Esophagus squamous epithelium (tissue), 5 donors: Measurements from ENCODE around the gene SLC10A3. TPM values are rescaled to one million over a fixed set of nuclear protein-coding genes. Genes with fewer than 3 reads are reported as not detected.

ENCODE experiments used
- DNase-seq: peaks from one replicate; lab custom pipeline; 2025; lab: John Stamatoyannopoulos, UW
- H3K27ac ChIP-seq, 4 donors: fragments of 200-600 bp; sonication (generic); one replicate each; pipeline ENCODE4 v1.5.1; 2016 to 2019; ENCODE audit warnings: mild to moderate bottlenecking in 1 of 4
- H3K27me3 ChIP-seq, 4 donors: fragments of 200-600 bp; sonication (generic); 1 replicate in 3 of 4; 2 replicates in 1 of 4; pipeline versions ENCODE4 v1.5.1 to v1.6.0; 2017 to 2021; ENCODE audit warnings: antibody characterized with exemption in 1 of 4
- H3K36me3 ChIP-seq, 3 donors: fragments of 200-600 bp; sonication (generic); one replicate each; pipeline ENCODE4 v1.5.1; 2016 to 2019
- H3K4me1 ChIP-seq, 3 donors: fragments of 200-600 bp; sonication (generic); one replicate each; pipeline ENCODE4 v1.5.1; 2017 to 2019
- H3K4me3 ChIP-seq, 4 donors: fragments of 200-600 bp; sonication (generic); 1 replicate in 3 of 4; 2 replicates in 1 of 4; pipeline ENCODE4 v1.5.1; 2016 to 2019; ENCODE audit warnings: mild to moderate bottlenecking in 2 of 4, moderate library complexity in 1 of 4
- H3K9me3 ChIP-seq, 3 donors: fragments of 200-600 bp; sonication (generic); one replicate each; pipeline ENCODE4 v1.5.1; 2016 to 2019
- CTCF ChIP-seq, 6 experiments: fragments of 450-650 bp in 4 of 6; fragments of 200-600 bp in 2 of 6; sonication (generic) in 2 of 6; IDR thresholded peaks; one replicate each; pipeline ENCODE4 v1.5.1; 2016 to 2019; ENCODE audit warnings: antibody characterized with exemption in 6 of 6, mild to moderate bottlenecking in 4 of 6, moderate library complexity in 4 of 6
- POLR2A ChIP-seq, 4 donors: fragments of 450-650 bp; IDR thresholded peaks; one replicate each; pipeline ENCODE4 v1.6.1; 2017; ENCODE audit warnings: antibody characterized with exemption in 4 of 4, mild to moderate bottlenecking in 4 of 4, moderate library complexity in 3 of 4
- WGBS, 2 donors: methylation state at CpG; one replicate each; pipeline ENCODE4 v1.1.5; 2018; 5-methylcytosine and 5-hydroxymethylcytosine counted together
- intact Hi-C: fragments of 100-400 bp; cut with DNase I; formaldehyde crosslinking; loops from one replicate; pipeline ENCODE4 v1.15.0; 2022
- total RNA-seq, 4 donors: library from RNA; depleted of rRNA; stranded (reverse); fragments of >200 nt; gene quantifications; one replicate each; pipeline ENCODE4 v1.1.0, GENCODE V29; 2016
- donor health status: DM: yes; HTN: yes; CAD: no.

The SLC10A3 gene
- total RNA-seq, 4 donors from 2014 or later, result 26.1 to 38.5 (median 29.5) TPM

GRCh38 chrX:154487518-154488290 is 2.7 kb downstream of the SLC10A3 start:
- Histone ChIP-seq H3K27me3 (no peaks in the 10 kb centered on the region), H3K27ac (peak overlapping the region in 3 of 4 donors; percentile 89 to 92 (median 92)), H3K4me1 (peaks cover 11 to 60% (median 14%) of the 10 kb centered on the region in 3 donors), H3K9me3 (no peaks in the 10 kb centered on the region), H3K36me3 (peaks cover 0 to 27% (median 0%) of the 10 kb centered on the region in 3 donors), H3K4me3 (peak overlapping the region in 1 of 4 donors; percentile 85)
- no peak for TF ChIP-seq CTCF (IDR thresholded peaks at IDR 0.05)
- no peak for TF ChIP-seq POLR2A (IDR thresholded peaks at IDR 0.05)
- intact Hi-C loops, result no loop called here
- DNase-seq, result no peak
- 91 to 95% methylated on average over 7 to 28 of the region's 28 CpGs for WGBS, 2 donors

- H3K36me3 ChIP-seq, result peaks cover 0 to 27% (median 0%) of the 10 kb centered on the region in 3 donors
- H3K27me3 ChIP-seq, result no peaks in the 10 kb centered on the region
- peak within 1 kb of the TSS; percentile 59 to 85 (median 72) for H3K4me3 ChIP-seq
- H3K9me3 ChIP-seq, result no peaks in the 10 kb centered on the region
- peak within 1 kb of the TSS; percentile 89 to 92 (median 92) for H3K27ac ChIP-seq
- H3K4me1 ChIP-seq, result peaks cover 11 to 60% (median 14%) of the 10 kb centered on the region in 3 donors
- WGBS, 2 donors, result 46% methylated on average over 2 of the region's 95 CpGs; no CpG with 5 or more reads in 1 of the 2 donors
- intact Hi-C loops, result no loop called here
- TF ChIP-seq POLR2A (IDR thresholded peaks at IDR 0.05) (peak in 1 of 4 donors; percentile 59), CTCF (IDR thresholded peaks at IDR 0.05) (no peak)
- DNase-seq, result no peak
Observed at GRCh38 chrX:154486396-154487207, 3.8 kb downstream of the SLC10A3 start, which contains the start of gene UBL4A. UBL4A (minus strand) TSS chrX:154486615; CDS start chrX:154486584, 31 bp downstream.

GRCh38 chrX:154486052-154486395 is 4.4 kb downstream of the SLC10A3 start:
- Histone ChIP-seq H3K9me3 (no peaks in the 10 kb centered on the region), H3K4me3 (peak overlapping the region; percentile 59 to 85 (median 72)), H3K27ac (peak overlapping the region; percentile 84 to 92 (median 92)), H3K27me3 (no peaks in the 10 kb centered on the region), H3K4me1 (peaks cover 11 to 56% (median 14%) of the 10 kb centered on the region in 3 donors), H3K36me3 (peaks cover 0 to 27% (median 0%) of the 10 kb centered on the region in 3 donors)
- intact Hi-C loops, result no loop called here
- WGBS, 2 donors, result no CpG with 5 or more reads among the region's 35 CpGs
- TF ChIP-seq POLR2A (IDR thresholded peaks at IDR 0.05) (no peak), CTCF (IDR thresholded peaks at IDR 0.05) (no peak)
- no peak for DNase-seq

- TF ChIP-seq POLR2A (IDR thresholded peaks at IDR 0.05) (no peak), CTCF (IDR thresholded peaks at IDR 0.05) (no peak)
- peaks cover 0 to 27% (median 0%) of the 10 kb centered on the region in 3 donors for H3K36me3 ChIP-seq
Observed at GRCh38 chrX:154485150-154486051, 5.0 kb downstream of the SLC10A3 start.

More at GRCh38 chrX:154485150-154486051, 5.0 kb downstream of the SLC10A3 start:
- H3K27me3 ChIP-seq, result no peaks in the 10 kb centered on the region
- intact Hi-C loops, result no loop called here
- peak overlapping the region; percentile 59 to 85 (median 72) for H3K4me3 ChIP-seq
- peaks cover 11 to 54% (median 14%) of the 10 kb centered on the region in 3 donors for H3K4me1 ChIP-seq
- no peak for DNase-seq
- H3K27ac ChIP-seq, result peak overlapping the region; percentile 84 to 92 (median 92)
- 78% methylated on average over 15 of the region's 35 CpGs; no CpG with 5 or more reads in 1 of the 2 donors for WGBS, 2 donors
- no peaks in the 10 kb centered on the region for H3K9me3 ChIP-seq
